D721Med (cell line): Measurements from ENCODE around the gene IL12B.

Experiments used
- DNase-seq: peaks from one replicate; pipeline ENCODE4 v3.0.0; 2011; ENCODE audit warnings: low spot score; ENCODE audit not compliant: insufficient read length
- FAIRE-seq: peaks from 2 replicates; lab custom pipeline; 2011; peaks lifted over from hg19 to GRCh38; lab: Jason Lieb, UNC
- TF ChIP-seq, protein P1 (sequence below): IDR thresholded peaks from 2 replicates; pipeline ENCODE4 v1.5.1; 2012; ENCODE audit warnings: mild to moderate bottlenecking, control low read depth; ENCODE audit not compliant: insufficient read depth; ENCODE audit errors: missing control alignments

IL12B gene

DNA sequence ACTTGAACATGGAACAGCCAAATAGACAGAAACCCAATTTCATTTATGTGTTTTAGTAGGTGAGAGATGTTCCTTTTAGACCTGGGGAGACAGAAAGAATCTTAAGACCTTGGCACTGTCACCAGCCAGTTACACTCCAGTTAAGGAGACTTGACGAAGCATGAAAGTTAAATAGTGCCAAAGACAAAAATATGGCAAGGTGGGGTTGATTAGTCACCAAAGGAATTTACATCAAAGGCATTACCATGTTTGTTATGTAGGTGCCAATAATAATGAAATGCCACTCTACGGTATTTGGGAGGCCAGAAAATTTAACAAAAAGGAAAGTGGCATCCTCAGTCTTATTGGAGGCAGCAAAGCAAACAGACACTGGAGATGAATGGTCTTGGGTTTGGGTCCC, 9.2 kb upstream of the IL12B start:
- no peak for FAIRE-seq
- no peak for DNase-seq
- TF ChIP-seq, protein P1, sequence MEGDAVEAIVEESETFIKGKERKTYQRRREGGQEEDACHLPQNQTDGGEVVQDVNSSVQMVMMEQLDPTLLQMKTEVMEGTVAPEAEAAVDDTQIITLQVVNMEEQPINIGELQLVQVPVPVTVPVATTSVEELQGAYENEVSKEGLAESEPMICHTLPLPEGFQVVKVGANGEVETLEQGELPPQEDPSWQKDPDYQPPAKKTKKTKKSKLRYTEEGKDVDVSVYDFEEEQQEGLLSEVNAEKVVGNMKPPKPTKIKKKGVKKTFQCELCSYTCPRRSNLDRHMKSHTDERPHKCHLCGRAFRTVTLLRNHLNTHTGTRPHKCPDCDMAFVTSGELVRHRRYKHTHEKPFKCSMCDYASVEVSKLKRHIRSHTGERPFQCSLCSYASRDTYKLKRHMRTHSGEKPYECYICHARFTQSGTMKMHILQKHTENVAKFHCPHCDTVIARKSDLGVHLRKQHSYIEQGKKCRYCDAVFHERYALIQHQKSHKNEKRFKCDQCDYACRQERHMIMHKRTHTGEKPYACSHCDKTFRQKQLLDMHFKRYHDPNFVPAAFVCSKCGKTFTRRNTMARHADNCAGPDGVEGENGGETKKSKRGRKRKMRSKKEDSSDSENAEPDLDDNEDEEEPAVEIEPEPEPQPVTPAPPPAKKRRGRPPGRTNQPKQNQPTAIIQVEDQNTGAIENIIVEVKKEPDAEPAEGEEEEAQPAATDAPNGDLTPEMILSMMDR, result no peak

DNA sequence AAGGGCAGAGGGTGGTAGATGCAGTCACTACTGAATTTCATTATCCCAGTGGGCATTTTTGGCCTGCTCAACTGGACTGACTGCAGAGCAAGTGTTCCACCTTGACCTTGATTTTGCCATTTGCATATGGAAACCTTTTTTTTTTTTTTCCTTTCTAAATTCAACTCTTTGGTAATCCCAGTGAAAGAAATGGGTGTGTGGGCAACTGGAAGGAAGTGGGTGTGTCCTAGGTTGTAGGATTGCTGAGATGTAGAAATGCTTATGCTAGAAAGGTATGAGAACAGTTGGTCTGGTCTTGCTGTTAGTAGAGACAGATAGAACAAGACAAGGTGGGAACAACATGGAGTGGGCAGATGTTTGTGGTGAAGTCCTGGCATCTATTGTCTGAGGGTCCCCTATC, 7.8 kb upstream of the IL12B start:
- no peak for DNase-seq
- TF ChIP-seq, protein P1, result no peak
- FAIRE-seq, result no peak

DNA sequence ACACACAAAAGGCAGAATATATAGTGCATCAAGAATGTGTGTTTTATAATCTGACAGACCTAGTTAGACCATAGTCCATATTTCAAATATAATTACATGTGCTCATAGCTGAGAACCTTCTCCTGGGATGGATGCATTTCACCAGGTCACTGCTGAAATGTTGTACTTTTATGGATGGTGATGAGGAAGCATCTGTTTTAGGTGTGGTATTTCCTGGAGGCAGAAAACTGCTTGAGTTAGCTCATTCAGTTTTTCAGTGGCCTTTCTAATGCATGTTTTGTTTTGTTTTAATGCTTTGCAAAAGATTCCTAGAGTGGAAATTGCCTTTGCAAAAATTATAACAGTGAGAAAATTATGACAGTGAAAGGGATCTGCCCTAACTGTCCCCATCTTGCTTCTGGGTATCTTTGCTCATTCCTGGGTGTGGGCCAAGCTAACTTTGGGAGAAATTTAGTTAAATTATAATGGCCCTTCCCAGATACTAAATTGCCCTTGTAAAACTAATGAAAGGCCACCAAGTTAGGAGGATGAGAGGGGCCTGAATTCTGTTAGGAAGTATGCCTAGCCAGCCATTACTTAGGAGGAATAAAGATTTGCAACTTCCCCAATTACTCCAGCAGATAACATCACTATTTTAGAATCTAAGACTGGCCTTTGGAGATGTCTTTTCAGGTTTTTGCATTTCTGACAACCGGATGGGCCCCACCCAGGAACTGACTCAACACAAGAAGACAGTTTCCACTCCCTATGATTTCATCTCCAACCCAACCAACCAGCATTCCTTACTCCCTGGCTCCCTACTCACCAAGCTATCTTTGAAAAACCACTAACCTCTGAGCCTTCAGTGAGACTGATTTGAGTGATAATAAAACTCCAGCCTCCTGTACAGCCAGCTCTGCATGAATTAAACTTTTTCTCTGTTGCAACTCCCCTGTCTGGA, 7.0 kb upstream of the IL12B start:
- TF ChIP-seq, protein P1, result no peak
- FAIRE-seq, result no peak
- DNase-seq, result no peak

DNA sequence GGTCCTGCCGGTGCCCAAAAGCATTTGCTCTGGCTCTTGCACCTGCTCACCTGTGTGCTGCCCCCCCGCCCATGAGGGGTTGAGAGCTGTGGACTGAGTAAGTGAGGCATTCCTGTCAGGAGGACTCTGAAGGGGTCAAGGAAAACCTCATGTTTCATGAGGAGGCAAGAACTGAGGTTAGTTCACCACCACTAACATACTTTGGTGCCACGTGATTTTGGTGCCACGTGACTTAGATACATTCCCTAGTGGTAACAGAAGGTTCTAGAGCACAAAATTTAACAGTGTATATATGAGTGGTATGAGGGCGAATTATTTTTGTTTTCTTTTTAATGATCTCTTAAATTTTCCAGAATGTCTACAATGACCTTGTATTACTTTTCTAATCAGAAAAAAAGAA, 6.3 kb upstream of the IL12B start:
- TF ChIP-seq, protein P1, result no peak
- DNase-seq (no peak), FAIRE-seq (no peak)

DNA sequence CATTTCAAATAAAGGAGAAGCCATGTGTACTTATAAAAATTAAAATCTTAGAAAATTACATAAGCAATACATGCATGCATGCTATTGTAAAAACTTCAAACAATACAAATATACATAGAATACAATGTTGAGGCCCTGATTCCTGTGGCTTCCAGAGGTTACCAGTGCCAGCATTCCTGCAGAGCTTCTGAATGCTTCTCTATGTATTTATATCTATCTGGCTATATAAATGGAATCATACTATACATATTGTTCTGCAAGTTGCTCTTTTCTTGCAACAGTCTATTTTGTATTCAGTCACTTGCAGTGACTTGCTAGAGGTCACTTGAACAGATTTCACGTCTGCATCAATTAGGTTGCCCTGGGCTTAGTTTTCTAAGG, 3.2 kb upstream of the IL12B start:
- DNase-seq (no peak), FAIRE-seq (no peak)
- TF ChIP-seq, protein P1, result no peak

DNA sequence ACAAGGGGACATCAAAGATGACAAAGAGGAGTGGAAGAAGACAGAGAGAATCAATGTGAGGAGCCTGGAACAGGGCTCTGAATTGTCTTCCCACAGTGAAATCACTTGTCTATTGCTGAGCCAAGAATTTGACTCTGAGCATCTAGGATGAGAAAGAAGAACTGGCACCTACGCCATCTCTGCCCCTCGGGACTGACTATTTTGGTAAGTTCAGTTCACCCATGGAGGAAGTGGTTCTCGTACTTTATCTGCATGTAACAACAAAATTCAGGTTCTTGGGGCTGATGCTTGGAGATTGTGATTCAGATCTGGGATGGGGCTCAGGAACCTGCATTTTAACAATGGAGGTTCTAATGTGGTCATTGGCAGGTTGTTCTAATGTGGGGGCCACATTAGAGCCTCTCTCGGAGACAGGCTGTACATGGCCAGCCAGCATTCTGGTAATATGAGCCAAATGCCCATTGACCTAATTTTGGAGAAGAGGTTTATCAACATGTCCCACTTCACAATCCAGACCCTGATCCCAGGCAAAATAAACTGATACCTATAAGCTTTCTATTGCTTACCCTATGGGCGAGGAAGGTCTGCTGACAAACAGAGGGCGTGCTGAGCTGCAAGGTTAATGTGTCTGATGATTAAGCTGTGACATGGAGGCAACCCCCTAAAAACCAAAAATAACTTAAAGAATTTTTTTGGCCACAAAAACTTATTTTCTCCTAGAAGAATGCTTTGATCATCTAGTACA, 2.7 kb upstream of the IL12B start:
- FAIRE-seq (no peak), DNase-seq (no peak)
- TF ChIP-seq, protein P1, result no peak
